OCI-LY7 (cell line): ENCODE measurements around the gene SLIT3. TPM values are rescaled to one million over a fixed set of nuclear protein-coding genes. Genes with fewer than 3 reads are reported as not detected.

Experiments used
- BruUV-seq: library from RNA; stranded (reverse); fragments of 400-500 nt; replicated peaks from 2 replicates; lab custom pipeline; 2021; lab: Mats Ljungman, UMichigan
- CTCF ChIA-PET: fragments of 300-600 bp; sonication (Branson Sonifier 250); formaldehyde crosslinking; loops from one replicate; lab custom pipeline; 2022; ENCODE audit warnings: antibody characterized with exemption; ENCODE audit not compliant: unreplicated experiment; lab: Charles Lee
- POLR2A ChIA-PET: fragments of 300-600 bp; sonication (Branson Sonifier 250); formaldehyde crosslinking; loops from one replicate; lab custom pipeline; 2022; ENCODE audit warnings: antibody characterized with exemption; lab: Charles Lee
- DNase-seq: peaks from one replicate; pipeline ENCODE4 v3.0.0-alpha.2; 2015; ENCODE audit warnings: low spot score
- H2AFZ ChIP-seq: fragments of 200-600 bp; sonication (generic), shearing (Covaris generic); 2 replicates; pipeline ENCODE4 v1.6.1; 2014; ENCODE audit warnings: mild to moderate bottlenecking, antibody characterized with exemption, low read length, moderate library complexity
- H3K27ac ChIP-seq: fragments of 200-600 bp; sonication (generic); 2 replicates; pipeline ENCODE4 v1.5.1; 2014; ENCODE audit warnings: mixed run types, low read depth, mild to moderate bottlenecking, moderate library complexity, low read length, inconsistent platforms; ENCODE audit not compliant: poor library complexity, severe bottlenecking
- H3K36me3 ChIP-seq: fragments of 200-600 bp; sonication (generic); 2 replicates; pipeline ENCODE4 v1.6.1; 2014; ENCODE audit warnings: mild to moderate bottlenecking, antibody characterized with exemption, low read length, moderate library complexity, mixed read lengths; ENCODE audit not compliant: insufficient read depth
- H3K4me1 ChIP-seq: fragments of 200-600 bp; sonication (generic); 2 replicates; pipeline ENCODE4 v1.5.1; 2014; ENCODE audit warnings: mild to moderate bottlenecking, low read length; ENCODE audit not compliant: insufficient read depth, poor library complexity, severe bottlenecking
- H3K4me2 ChIP-seq: fragments of 200-600 bp; sonication (generic); 2 replicates; pipeline ENCODE4 v1.6.1; 2014; ENCODE audit warnings: mild to moderate bottlenecking, low read length
- H3K4me3 ChIP-seq: fragments of 200-600 bp; sonication (generic); 2 replicates; pipeline ENCODE4 v1.5.1; 2014; ENCODE audit warnings: mild to moderate bottlenecking, low read depth, low read length; ENCODE audit not compliant: poor library complexity, severe bottlenecking
- H3K79me2 ChIP-seq: fragments of 200-600 bp; sonication (generic); 2 replicates; pipeline ENCODE4 v1.6.1; 2016; ENCODE audit warnings: low read depth, mild to moderate bottlenecking, low read length, moderate library complexity, mixed read lengths; ENCODE audit not compliant: insufficient read depth
- H3K9me2 ChIP-seq: fragments of 200-600 bp; sonication (generic); 2 replicates; pipeline ENCODE4 v1.6.1; 2016; ENCODE audit warnings: mild to moderate bottlenecking, low read length, mixed read lengths; ENCODE audit not compliant: insufficient read depth
- H3K9me3 ChIP-seq: fragments of 200-600 bp; sonication (generic); 2 replicates; pipeline ENCODE4 v1.6.1; 2014; ENCODE audit warnings: mild to moderate bottlenecking, mixed run types, low read length, mixed read lengths
- H4K20me1 ChIP-seq: fragments of 200-600 bp; sonication (generic); 2 replicates; pipeline ENCODE4 v1.6.1; 2014; ENCODE audit warnings: mild to moderate bottlenecking, antibody characterized with exemption, low read length, moderate library complexity, mixed read lengths; ENCODE audit not compliant: insufficient read depth
- EZH2phosphoT487 ChIP-seq: fragments of 200-600 bp; sonication (generic); IDR thresholded peaks from 2 replicates; pipeline ENCODE4 v1.6.1; 2018; ENCODE audit warnings: low read depth, borderline replicate concordance, mild to moderate bottlenecking, mixed run types, antibody characterized with exemption, low read length, moderate library complexity, mixed read lengths
- intact Hi-C: fragments of 100-400 bp; cut with micrococcal nuclease; formaldehyde crosslinking; loops from one replicate; pipeline ENCODE4 v1.10.0; 2022; ENCODE audit not compliant: unreplicated experiment
- total RNA-seq, 2 experiments: library from RNA; depleted of rRNA in 1 of 2; stranded (reverse); fragments of >200 nt in 1 of 2; shearing (Covaris generic) in 1 of 2; gene quantifications; 2 replicates each; pipeline ENCODE4 v1.2.3, GENCODE V29; 2014 to 2022
- TF ChIP-seq, protein P1 (sequence below): fragments of 200-600 bp; sonication (generic); conservative IDR thresholded peaks from 2 replicates; pipeline ENCODE4 v1.5.1; 2014; ENCODE audit warnings: mild to moderate bottlenecking, antibody characterized with exemption, low read length, moderate library complexity, mixed read lengths

The SLIT3 gene
- total RNA-seq, 2 experiments from 2014 or later: not detected

GRCh38 chr5:169151051-169151805 lies 149.7 kb downstream of the SLIT3 start:
- BruUV-seq: no TSS peak
- Histone ChIP-seq H3K4me3 (no peak overlapping the region), H3K9me3 (no peaks in the 10 kb centered on the region), H3K27ac (no peak overlapping the region), H3K36me3 (no peaks in the 10 kb centered on the region), H4K20me1 (no peaks in the 10 kb centered on the region), H2AFZ (no peak overlapping the region), H3K4me2 (no peak overlapping the region), H3K9me2 (no peaks in the 10 kb centered on the region), H3K79me2 (no peaks in the 10 kb centered on the region), H3K4me1 (no peaks in the 10 kb centered on the region)
- ChIA-PET POLR2A (no interaction called here), CTCF (no interaction called here)
- no peak for TF ChIP-seq EZH2phosphoT487
- TF ChIP-seq, protein P1, sequence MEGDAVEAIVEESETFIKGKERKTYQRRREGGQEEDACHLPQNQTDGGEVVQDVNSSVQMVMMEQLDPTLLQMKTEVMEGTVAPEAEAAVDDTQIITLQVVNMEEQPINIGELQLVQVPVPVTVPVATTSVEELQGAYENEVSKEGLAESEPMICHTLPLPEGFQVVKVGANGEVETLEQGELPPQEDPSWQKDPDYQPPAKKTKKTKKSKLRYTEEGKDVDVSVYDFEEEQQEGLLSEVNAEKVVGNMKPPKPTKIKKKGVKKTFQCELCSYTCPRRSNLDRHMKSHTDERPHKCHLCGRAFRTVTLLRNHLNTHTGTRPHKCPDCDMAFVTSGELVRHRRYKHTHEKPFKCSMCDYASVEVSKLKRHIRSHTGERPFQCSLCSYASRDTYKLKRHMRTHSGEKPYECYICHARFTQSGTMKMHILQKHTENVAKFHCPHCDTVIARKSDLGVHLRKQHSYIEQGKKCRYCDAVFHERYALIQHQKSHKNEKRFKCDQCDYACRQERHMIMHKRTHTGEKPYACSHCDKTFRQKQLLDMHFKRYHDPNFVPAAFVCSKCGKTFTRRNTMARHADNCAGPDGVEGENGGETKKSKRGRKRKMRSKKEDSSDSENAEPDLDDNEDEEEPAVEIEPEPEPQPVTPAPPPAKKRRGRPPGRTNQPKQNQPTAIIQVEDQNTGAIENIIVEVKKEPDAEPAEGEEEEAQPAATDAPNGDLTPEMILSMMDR: no peak
- DNase-seq: no peak
- intact Hi-C loops: no loop called here

- ChIA-PET CTCF (no interaction called here), POLR2A (no interaction called here)
- H3K79me2 ChIP-seq: no peaks in the 10 kb centered on the region
- DNase-seq: no peak
- no peaks in the 10 kb centered on the region for H3K36me3 ChIP-seq
- intact Hi-C loops: no loop called here
- no peak overlapping the region for H2AFZ ChIP-seq
- no peaks in the 10 kb centered on the region for H3K9me2 ChIP-seq
- no peak overlapping the region for H3K27ac ChIP-seq
- H3K4me1 ChIP-seq: no peaks in the 10 kb centered on the region
- no peaks in the 10 kb centered on the region for H3K9me3 ChIP-seq
- no peak overlapping the region for H3K4me2 ChIP-seq
- BruUV-seq: no TSS peak
- H4K20me1 ChIP-seq: no peaks in the 10 kb centered on the region
- TF ChIP-seq, protein P1: no peak
- TF ChIP-seq EZH2phosphoT487: no peak
- no peak overlapping the region for H3K4me3 ChIP-seq
Measured at GRCh38 chr5:169150108-169150507, 150.8 kb downstream of the SLIT3 start.

DNA sequence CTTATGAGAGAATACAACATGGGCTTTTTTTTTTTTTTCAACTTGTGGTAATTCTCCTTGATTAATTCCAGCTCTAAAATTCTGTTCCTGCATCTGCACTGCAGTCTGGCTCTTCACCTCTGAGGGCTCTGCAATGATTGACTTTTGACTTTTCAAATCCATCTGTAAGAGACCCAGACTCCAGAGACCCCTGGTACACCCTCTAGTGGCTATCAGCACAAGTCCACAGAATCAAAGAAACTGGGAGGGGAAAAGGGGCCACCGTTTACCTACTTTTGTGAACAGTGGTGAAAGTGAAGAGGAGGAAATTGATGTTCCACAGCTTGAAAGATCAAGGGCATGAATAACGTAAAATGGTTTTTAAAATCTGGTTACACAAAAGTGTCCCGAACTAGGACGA lies 151.6 kb downstream of the SLIT3 start:
- H3K9me2 ChIP-seq: no peaks in the 10 kb centered on the region
- no peak overlapping the region for H2AFZ ChIP-seq
- no peaks in the 10 kb centered on the region for H3K36me3 ChIP-seq
- no peaks in the 10 kb centered on the region for H3K79me2 ChIP-seq
- TF ChIP-seq, protein P1: peak; percentile 51; the same call in 1 of the 2 replicates
- no peak for TF ChIP-seq EZH2phosphoT487
- ChIA-PET CTCF (no interaction called here), POLR2A (no interaction called here)
- no TSS peak for BruUV-seq
- no peaks in the 10 kb centered on the region for H4K20me1 ChIP-seq
- no peak overlapping the region for H3K27ac ChIP-seq
- no peak overlapping the region for H3K4me2 ChIP-seq
- intact Hi-C loops: no loop called here
- H3K4me3 ChIP-seq: no peak overlapping the region
- DNase-seq: no peak
- no peaks in the 10 kb centered on the region for H3K4me1 ChIP-seq
- no peaks in the 10 kb centered on the region for H3K9me3 ChIP-seq
